Testis (tissue), 3 donors: Measurements from ENCODE around the gene PHF23. TPM values are rescaled to one million over a fixed set of nuclear protein-coding genes. Genes with fewer than 3 reads are reported as not detected.

Experiments
- DNase-seq: peaks from one replicate; pipeline ENCODE4 v3.0.0-alpha.2; 2019
- H3K27ac ChIP-seq, 2 donors: fragments of 200-600 bp; sonication (generic); one replicate each; pipeline ENCODE4 v1.5.1; 2019
- H3K27me3 ChIP-seq: fragments of 200-600 bp; sonication (generic); one replicate; pipeline ENCODE4 v1.5.1; 2019
- H3K36me3 ChIP-seq: fragments of 200-600 bp; sonication (generic); one replicate; pipeline ENCODE4 v1.5.1; 2017; ENCODE audit warnings: low read depth; ENCODE audit errors: missing control alignments
- H3K4me1 ChIP-seq: fragments of 200-600 bp; sonication (generic); one replicate; pipeline ENCODE4 v1.5.1; 2019
- H3K4me3 ChIP-seq, 2 donors: fragments of 200-600 bp; sonication (generic); one replicate each; pipeline ENCODE4 v1.5.1; 2017 to 2019
- H3K9me3 ChIP-seq: fragments of 200-600 bp; sonication (generic); one replicate; pipeline ENCODE4 v1.5.1; 2017
- POLR2A ChIP-seq: fragments of 450-650 bp; IDR thresholded peaks from one replicate; pipeline ENCODE4 v1.6.1; 2017; ENCODE audit warnings: antibody characterized with exemption, mild to moderate bottlenecking, moderate library complexity
- WGBS, 2 donors: methylation state at CpG; one replicate each; pipeline ENCODE4 v1.1.5; 2018; 5-methylcytosine and 5-hydroxymethylcytosine counted together
- intact Hi-C: fragments of 100-400 bp; cut with DNase I; formaldehyde crosslinking; loops from one replicate; pipeline ENCODE4 v1.15.1; 2023; ENCODE audit warnings: low total_unique reads
- polyA plus RNA-seq: library from polyadenylated mRNA; stranded (reverse); fragments of 350-450 nt; fragmentation: Illumina TruSeq; extraction: RNeasy Lipid Tissue Mini Kit (QIAGEN cat#74804); gene quantifications from one replicate; pipeline ENCODE4 v1.2.3, GENCODE V29; 2014; ENCODE audit warnings: low read depth, low replicate concordance; ENCODE audit not compliant: insufficient read depth
- total RNA-seq, 2 donors: library from RNA; depleted of rRNA; stranded (reverse); fragments of >200 nt; gene quantifications; one replicate each; pipeline ENCODE4 v1.2.3, GENCODE V29; 2016
- TF ChIP-seq, protein P1 (sequence below), 3 experiments: fragments of 450-650 bp in 2 of 3; fragments of 200-600 bp in 1 of 3; sonication (generic) in 1 of 3; IDR thresholded peaks; one replicate each; pipeline ENCODE4 v1.5.1; 2016 to 2019; ENCODE audit warnings: antibody characterized with exemption in 3 of 3, mild to moderate bottlenecking in 2 of 3, moderate library complexity in 1 of 3

The PHF23 gene
- total and polyA plus RNA-seq, 3 donors from 2014 or later, result 53.4 to 61.6 (median 54.9) TPM

DNA sequence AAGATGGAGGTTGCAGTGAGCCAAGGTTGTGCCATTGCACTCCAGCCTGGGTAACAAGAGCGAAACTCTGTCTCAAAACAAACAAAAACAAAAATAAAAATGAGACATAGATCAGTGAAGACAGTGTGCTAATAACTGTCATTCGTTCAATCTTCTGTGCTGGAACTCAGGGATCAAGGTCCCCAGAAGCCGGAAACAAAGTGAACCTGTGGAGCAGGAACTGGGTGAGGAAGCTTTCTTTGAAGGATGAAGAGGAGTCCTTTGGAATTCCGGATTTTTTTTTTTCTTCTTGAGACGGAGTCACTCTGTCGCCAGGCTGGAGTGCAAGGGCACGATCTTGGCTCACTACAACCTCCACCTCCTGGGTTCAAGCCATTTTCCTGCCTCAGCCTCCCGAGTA lies 40.2 kb upstream of the PHF23 start:
- no peak overlapping the region for H3K4me3 ChIP-seq
- H3K9me3 ChIP-seq, result no peaks in the 10 kb centered on the region
- intact Hi-C loops, result no loop called here
- DNase-seq, result no peak
- TF ChIP-seq, protein P1, sequence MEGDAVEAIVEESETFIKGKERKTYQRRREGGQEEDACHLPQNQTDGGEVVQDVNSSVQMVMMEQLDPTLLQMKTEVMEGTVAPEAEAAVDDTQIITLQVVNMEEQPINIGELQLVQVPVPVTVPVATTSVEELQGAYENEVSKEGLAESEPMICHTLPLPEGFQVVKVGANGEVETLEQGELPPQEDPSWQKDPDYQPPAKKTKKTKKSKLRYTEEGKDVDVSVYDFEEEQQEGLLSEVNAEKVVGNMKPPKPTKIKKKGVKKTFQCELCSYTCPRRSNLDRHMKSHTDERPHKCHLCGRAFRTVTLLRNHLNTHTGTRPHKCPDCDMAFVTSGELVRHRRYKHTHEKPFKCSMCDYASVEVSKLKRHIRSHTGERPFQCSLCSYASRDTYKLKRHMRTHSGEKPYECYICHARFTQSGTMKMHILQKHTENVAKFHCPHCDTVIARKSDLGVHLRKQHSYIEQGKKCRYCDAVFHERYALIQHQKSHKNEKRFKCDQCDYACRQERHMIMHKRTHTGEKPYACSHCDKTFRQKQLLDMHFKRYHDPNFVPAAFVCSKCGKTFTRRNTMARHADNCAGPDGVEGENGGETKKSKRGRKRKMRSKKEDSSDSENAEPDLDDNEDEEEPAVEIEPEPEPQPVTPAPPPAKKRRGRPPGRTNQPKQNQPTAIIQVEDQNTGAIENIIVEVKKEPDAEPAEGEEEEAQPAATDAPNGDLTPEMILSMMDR (IDR thresholded peaks at IDR 0.05), result no peak
- TF ChIP-seq POLR2A, result no peak
- peaks cover 12% of the 10 kb centered on the region for H3K4me1 ChIP-seq
- H3K27ac ChIP-seq, result no peak overlapping the region
- H3K36me3 ChIP-seq, result no peaks in the 10 kb centered on the region
- 88 to 89% methylated on average over 8 of the region's 8 CpGs for WGBS, 2 donors
- H3K27me3 ChIP-seq, result no peaks in the 10 kb centered on the region

DNA sequence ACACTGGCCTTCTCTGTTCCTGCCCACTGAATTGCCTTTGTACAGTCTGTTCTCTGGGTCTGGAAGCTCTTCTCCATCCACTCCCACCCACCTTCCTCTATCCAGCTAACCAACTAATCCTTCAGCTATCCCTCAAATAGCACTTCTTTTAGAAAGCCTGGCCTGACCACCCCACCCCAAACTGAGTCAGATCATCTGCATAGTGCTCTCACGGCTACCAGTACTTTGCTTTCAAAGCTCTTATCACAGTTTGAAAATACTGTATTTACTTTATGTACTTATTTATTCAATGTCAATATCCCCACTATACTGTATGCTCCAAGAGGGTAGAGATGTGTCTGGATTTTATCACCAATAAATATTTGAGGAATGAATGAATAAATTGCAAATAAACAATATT lies 27.5 kb upstream of the PHF23 start:
- no peaks in the 10 kb centered on the region for H3K9me3 ChIP-seq
- no peaks in the 10 kb centered on the region for H3K36me3 ChIP-seq
- 43 to 83% methylated on average over 1 of the region's 1 CpG for WGBS, 2 donors
- intact Hi-C loops, result no loop called here
- DNase-seq, result no peak
- H3K27ac ChIP-seq, result no peak overlapping the region
- TF ChIP-seq, protein P1 (IDR thresholded peaks at IDR 0.05), result no peak
- no peak for TF ChIP-seq POLR2A
- H3K4me3 ChIP-seq, result no peak overlapping the region
- no peaks in the 10 kb centered on the region for H3K27me3 ChIP-seq
- no peaks in the 10 kb centered on the region for H3K4me1 ChIP-seq

DNA sequence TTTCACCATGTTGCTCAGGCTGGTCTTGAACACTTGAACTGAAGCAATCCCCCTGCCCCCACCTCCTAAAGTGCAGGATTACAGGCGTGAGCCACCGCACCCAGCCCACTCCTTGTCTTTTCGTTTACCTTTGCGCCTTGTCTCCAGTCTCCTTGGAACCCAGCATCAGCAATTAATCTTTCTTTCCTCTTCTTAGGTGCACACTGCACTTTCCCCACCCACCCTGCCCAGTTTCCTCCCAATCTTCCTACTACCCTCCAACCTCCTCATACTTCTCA lies 24.5 kb upstream of the PHF23 start:
- Histone ChIP-seq H3K27ac (no peak overlapping the region), H3K27me3 (no peaks in the 10 kb centered on the region), H3K36me3 (no peaks in the 10 kb centered on the region), H3K4me3 (no peak overlapping the region), H3K4me1 (peaks cover 8% of the 10 kb centered on the region), H3K9me3 (no peaks in the 10 kb centered on the region)
- intact Hi-C loops, result no loop called here
- TF ChIP-seq POLR2A, result no peak
- TF ChIP-seq, protein P1 (IDR thresholded peaks at IDR 0.05), result no peak
- WGBS, 2 donors, result 28 to 53% methylated on average over 4 of the region's 4 CpGs
- DNase-seq, result no peak

DNA sequence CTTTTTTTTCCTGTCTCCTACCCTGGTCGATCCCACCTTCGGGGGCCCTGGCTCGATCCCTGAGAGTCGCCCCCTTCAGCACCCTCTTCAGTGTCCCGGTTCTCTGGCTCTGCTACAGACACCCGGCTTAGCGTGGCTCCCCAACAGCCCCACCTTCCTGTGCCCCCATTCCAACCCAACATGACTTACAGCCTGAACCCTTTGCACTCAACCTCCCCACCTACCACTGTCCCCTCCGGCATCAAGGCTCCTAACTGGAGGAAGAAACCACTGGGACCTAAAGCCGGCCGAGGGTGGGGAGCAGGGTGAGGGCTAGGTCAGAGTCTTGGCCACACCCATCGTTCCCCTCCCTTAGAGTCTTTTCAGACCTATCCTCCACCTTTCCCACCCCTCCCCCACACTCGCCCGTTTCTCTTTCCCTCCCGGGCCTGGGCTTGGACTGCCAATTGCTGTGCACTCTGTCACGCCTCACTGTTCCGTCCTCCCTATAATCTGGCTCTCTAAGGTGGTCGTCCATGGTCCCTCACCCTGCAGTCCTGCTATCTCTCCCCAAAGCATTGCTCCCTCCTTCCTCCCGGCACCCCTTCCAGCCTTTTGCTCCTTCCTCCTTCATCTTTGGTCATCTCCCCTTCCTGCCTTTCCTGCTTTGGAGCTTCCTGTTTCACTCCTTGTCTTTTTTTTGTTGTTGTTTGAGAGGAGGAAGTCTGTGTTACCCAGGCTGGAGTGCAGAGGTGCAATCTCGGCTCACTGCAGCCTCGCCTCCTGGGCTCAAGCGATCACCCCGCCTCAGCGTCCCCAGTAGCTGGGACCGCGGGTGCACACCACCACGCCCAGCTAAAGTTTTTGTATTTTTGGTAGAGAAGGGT lies 23.9 kb upstream of the PHF23 start:
- intact Hi-C loops, result no loop called here
- H3K36me3 ChIP-seq, result no peaks in the 10 kb centered on the region
- no peak overlapping the region for H3K27ac ChIP-seq
- WGBS, 2 donors, result 9 to 10% methylated on average over 26 of the region's 26 CpGs
- TF ChIP-seq, protein P1 (IDR thresholded peaks at IDR 0.05), result no peak
- TF ChIP-seq POLR2A, result no peak
- peaks cover 8% of the 10 kb centered on the region for H3K4me1 ChIP-seq
- peak overlapping the region in 1 of 2 donors; percentile 12 for H3K4me3 ChIP-seq
- DNase-seq, result no peak
- no peaks in the 10 kb centered on the region for H3K9me3 ChIP-seq
- H3K27me3 ChIP-seq, result no peaks in the 10 kb centered on the region
